ENCODE data around the gene NOS3.

Gene NOS3

DNA sequence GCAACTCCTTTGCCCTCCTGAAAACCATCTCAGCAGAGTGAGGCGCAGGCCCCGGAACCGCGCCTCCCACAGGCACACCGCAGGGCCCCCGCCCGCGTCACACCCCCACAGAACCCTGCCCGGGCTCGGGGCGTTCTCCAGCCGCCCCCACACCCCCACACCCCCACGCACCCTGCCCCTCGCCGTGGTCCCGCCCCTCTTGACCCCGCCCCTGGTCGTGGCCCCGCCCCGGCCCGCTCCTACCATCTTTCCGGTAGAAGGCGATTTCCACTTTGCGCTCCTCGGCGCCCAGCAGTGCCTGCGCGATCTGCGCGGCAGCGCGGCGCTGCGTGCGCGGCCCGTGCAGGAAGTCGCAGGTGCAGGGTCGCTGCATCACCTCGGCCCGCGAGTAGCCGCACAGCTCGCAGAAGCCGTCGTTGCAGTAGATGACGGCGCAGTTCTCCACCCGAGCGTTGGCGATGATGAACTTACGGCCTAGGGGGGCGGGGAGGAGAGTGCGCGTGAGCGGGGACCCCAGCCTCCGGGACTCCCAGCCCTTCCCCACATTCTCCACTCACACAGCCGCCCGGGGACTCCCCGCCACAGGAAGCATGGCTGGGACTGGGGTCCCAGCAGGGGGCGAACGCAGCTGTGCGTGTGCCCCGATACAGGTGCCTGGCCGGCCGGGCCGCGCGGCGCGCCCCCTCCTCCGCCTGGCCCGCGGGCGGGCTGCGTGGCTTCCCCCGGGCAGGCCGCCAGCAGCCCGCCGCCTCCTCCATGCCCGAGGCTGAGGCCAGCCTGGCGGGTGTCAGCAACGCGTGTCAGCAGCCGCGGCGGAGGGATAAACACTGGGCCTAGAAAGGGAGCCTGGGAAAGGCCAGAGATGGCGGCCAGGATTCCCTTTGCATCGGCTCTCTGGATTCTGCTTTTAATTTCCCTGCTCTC, 16.1 kb upstream of the NOS3 start (continued):
- TF ChIP-seq ZNF292 (tag by site-specific recombination; IDR thresholded peaks at IDR 0.05; ENCODE audit: borderline replicate concordance, low read depth), result no peak
- TF ChIP-seq, protein P1, sequence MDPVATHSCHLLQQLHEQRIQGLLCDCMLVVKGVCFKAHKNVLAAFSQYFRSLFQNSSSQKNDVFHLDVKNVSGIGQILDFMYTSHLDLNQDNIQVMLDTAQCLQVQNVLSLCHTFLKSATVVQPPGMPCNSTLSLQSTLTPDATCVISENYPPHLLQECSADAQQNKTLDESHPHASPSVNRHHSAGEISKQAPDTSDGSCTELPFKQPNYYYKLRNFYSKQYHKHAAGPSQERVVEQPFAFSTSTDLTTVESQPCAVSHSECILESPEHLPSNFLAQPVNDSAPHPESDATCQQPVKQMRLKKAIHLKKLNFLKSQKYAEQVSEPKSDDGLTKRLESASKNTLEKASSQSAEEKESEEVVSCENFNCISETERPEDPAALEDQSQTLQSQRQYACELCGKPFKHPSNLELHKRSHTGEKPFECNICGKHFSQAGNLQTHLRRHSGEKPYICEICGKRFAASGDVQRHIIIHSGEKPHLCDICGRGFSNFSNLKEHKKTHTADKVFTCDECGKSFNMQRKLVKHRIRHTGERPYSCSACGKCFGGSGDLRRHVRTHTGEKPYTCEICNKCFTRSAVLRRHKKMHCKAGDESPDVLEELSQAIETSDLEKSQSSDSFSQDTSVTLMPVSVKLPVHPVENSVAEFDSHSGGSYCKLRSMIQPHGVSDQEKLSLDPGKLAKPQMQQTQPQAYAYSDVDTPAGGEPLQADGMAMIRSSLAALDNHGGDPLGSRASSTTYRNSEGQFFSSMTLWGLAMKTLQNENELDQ (tag by site-specific recombination; IDR thresholded peaks at IDR 0.05; ENCODE audit: low read depth), result no peak
- no peak for TF ChIP-seq ZNF701 (tag by site-specific recombination; IDR thresholded peaks at IDR 0.05)
- TF ChIP-seq ZNF132 (tag by site-specific recombination; IDR thresholded peaks at IDR 0.05; ENCODE audit: borderline replicate concordance), result no peak
- no peak for TF ChIP-seq ZNF529 (tag by site-specific recombination; IDR thresholded peaks at IDR 0.05; ENCODE audit: insufficient replicate concordance)
- TF ChIP-seq, protein P2, sequence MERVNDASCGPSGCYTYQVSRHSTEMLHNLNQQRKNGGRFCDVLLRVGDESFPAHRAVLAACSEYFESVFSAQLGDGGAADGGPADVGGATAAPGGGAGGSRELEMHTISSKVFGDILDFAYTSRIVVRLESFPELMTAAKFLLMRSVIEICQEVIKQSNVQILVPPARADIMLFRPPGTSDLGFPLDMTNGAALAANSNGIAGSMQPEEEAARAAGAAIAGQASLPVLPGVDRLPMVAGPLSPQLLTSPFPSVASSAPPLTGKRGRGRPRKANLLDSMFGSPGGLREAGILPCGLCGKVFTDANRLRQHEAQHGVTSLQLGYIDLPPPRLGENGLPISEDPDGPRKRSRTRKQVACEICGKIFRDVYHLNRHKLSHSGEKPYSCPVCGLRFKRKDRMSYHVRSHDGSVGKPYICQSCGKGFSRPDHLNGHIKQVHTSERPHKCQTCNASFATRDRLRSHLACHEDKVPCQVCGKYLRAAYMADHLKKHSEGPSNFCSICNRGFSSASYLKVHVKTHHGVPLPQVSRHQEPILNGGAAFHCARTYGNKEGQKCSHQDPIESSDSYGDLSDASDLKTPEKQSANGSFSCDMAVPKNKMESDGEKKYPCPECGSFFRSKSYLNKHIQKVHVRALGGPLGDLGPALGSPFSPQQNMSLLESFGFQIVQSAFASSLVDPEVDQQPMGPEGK (tag by site-specific recombination; IDR thresholded peaks at IDR 0.05), result peak; percentile 57
- TF ChIP-seq, protein P3, sequence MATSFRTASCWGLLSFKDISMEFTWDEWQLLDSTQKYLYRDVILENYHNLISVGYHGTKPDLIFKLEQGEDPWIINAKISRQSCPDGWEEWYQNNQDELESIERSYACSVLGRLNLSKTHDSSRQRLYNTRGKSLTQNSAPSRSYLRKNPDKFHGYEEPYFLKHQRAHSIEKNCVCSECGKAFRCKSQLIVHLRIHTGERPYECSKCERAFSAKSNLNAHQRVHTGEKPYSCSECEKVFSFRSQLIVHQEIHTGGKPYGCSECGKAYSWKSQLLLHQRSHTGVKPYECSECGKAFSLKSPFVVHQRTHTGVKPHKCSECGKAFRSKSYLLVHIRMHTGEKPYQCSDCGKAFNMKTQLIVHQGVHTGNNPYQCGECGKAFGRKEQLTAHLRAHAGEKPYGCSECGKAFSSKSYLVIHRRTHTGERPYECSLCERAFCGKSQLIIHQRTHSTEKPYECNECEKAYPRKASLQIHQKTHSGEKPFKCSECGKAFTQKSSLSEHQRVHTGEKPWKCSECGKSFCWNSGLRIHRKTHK (tag by site-specific recombination; IDR thresholded peaks at IDR 0.05), result no peak
- TF ChIP-seq, protein P4, sequence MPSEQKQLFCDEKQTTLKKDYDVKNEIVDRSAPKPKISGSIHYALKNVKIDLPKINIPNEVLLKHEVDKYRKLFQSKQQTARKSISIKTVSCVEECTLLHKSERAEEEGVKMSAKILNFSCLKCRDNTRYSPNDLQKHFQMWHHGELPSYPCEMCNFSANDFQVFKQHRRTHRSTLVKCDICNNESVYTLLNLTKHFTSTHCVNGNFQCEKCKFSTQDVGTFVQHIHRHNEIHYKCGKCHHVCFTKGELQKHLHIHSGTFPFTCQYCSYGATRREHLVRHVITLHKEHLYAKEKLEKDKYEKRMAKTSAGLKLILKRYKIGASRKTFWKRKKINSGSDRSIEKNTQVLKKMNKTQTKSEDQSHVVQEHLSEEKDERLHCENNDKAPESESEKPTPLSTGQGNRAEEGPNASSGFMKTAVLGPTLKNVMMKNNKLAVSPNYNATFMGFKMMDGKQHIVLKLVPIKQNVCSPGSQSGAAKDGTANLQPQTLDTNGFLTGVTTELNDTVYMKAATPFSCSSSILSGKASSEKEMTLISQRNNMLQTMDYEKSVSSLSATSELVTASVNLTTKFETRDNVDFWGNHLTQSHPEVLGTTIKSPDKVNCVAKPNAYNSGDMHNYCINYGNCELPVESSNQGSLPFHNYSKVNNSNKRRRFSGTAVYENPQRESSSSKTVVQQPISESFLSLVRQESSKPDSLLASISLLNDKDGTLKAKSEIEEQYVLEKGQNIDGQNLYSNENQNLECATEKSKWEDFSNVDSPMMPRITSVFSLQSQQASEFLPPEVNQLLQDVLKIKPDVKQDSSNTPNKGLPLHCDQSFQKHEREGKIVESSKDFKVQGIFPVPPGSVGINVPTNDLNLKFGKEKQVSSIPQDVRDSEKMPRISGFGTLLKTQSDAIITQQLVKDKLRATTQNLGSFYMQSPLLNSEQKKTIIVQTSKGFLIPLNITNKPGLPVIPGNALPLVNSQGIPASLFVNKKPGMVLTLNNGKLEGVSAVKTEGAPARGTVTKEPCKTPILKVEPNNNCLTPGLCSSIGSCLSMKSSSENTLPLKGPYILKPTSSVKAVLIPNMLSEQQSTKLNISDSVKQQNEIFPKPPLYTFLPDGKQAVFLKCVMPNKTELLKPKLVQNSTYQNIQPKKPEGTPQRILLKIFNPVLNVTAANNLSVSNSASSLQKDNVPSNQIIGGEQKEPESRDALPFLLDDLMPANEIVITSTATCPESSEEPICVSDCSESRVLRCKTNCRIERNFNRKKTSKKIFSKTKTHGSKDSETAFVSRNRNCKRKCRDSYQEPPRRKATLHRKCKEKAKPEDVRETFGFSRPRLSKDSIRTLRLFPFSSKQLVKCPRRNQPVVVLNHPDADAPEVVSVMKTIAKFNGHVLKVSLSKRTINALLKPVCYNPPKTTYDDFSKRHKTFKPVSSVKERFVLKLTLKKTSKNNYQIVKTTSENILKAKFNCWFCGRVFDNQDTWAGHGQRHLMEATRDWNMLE (tag by site-specific recombination; conservative IDR thresholded peaks at IDR 0.05; ENCODE audit: low read depth), result no peak
- TF ChIP-seq, protein P5, sequence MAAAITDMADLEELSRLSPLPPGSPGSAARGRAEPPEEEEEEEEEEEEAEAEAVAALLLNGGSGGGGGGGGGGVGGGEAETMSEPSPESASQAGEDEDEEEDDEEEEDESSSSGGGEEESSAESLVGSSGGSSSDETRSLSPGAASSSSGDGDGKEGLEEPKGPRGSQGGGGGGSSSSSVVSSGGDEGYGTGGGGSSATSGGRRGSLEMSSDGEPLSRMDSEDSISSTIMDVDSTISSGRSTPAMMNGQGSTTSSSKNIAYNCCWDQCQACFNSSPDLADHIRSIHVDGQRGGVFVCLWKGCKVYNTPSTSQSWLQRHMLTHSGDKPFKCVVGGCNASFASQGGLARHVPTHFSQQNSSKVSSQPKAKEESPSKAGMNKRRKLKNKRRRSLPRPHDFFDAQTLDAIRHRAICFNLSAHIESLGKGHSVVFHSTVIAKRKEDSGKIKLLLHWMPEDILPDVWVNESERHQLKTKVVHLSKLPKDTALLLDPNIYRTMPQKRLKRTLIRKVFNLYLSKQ (tag by site-specific recombination; IDR thresholded peaks at IDR 0.05; ENCODE audit: borderline replicate concordance), result no peak
- no peak for TF ChIP-seq ZNF707 (tag by site-specific recombination; IDR thresholded peaks at IDR 0.05)
- peak; percentile 46; the same call in 1 of the 2 replicates for TF ChIP-seq ZNF610 (tag by site-specific recombination; IDR thresholded peaks at IDR 0.05; ENCODE audit: borderline replicate concordance)
- TF ChIP-seq ZIC2 (tag by site-specific recombination; IDR thresholded peaks at IDR 0.05), result peak; percentile 81
- no peak for TF ChIP-seq RBAK (tag by site-specific recombination; IDR thresholded peaks at IDR 0.05)
- TF ChIP-seq ZNF350 (tag by site-specific recombination; IDR thresholded peaks at IDR 0.05), result no peak
- TF ChIP-seq, protein P6, sequence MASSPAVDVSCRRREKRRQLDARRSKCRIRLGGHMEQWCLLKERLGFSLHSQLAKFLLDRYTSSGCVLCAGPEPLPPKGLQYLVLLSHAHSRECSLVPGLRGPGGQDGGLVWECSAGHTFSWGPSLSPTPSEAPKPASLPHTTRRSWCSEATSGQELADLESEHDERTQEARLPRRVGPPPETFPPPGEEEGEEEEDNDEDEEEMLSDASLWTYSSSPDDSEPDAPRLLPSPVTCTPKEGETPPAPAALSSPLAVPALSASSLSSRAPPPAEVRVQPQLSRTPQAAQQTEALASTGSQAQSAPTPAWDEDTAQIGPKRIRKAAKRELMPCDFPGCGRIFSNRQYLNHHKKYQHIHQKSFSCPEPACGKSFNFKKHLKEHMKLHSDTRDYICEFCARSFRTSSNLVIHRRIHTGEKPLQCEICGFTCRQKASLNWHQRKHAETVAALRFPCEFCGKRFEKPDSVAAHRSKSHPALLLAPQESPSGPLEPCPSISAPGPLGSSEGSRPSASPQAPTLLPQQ (tag by site-specific recombination; IDR thresholded peaks at IDR 0.05), result peak; percentile 50; the same call in 1 of the 2 replicates
- TF ChIP-seq ZNF114 (tag by site-specific recombination; IDR thresholded peaks at IDR 0.05), result no peak
- no peak for TF ChIP-seq ZNF174 (tag by site-specific recombination; IDR thresholded peaks at IDR 0.05)
- TF ChIP-seq BCL11A (tag by site-specific recombination; IDR thresholded peaks at IDR 0.05; ENCODE audit: low read depth), result no peak
- TF ChIP-seq ZEB2 (tag by site-specific recombination; IDR thresholded peaks at IDR 0.05), result peak; percentile 86
- peak; percentile 55; the same call in 1 of the 2 replicates for TF ChIP-seq ZNF394 (tag by site-specific recombination; IDR thresholded peaks at IDR 0.05; ENCODE audit: borderline replicate concordance)
- TF ChIP-seq, protein P7, sequence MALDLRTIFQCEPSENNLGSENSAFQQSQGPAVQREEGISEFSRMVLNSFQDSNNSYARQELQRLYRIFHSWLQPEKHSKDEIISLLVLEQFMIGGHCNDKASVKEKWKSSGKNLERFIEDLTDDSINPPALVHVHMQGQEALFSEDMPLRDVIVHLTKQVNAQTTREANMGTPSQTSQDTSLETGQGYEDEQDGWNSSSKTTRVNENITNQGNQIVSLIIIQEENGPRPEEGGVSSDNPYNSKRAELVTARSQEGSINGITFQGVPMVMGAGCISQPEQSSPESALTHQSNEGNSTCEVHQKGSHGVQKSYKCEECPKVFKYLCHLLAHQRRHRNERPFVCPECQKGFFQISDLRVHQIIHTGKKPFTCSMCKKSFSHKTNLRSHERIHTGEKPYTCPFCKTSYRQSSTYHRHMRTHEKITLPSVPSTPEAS (tag by site-specific recombination; IDR thresholded peaks at IDR 0.05), result no peak; the same call in 1 of the 2 replicates
- no peak for TF ChIP-seq ZNF354C (tag by site-specific recombination; IDR thresholded peaks at IDR 0.05; ENCODE audit: borderline replicate concordance, low read depth)

Data from HEK293 (cell line).